Astrocyte of the cerebellum (primary cell): ENCODE measurements around the gene ALOXE3.

Experiments
- DNase-seq: peaks from one replicate; pipeline ENCODE4 v3.0.0-alpha.2; 2011; ENCODE audit warnings: low read depth
- H3K4me3 ChIP-seq: 2 replicates; pipeline ENCODE4 v1.5.1; 2011; ENCODE audit warnings: mild to moderate bottlenecking, low read depth, low read length, moderate library complexity
- in situ Hi-C: cut with HindIII; loops from 2 replicates; pipeline ENCODE4 v1.10.0; 2017; ENCODE audit warnings: low sequenced_read_pairs
- TF ChIP-seq, protein P1 (sequence below): IDR thresholded peaks from 2 replicates; pipeline ENCODE4 v1.5.1; 2012; ENCODE audit warnings: low read length, low read depth, moderate library complexity, mild to moderate bottlenecking; ENCODE audit errors: missing control alignments

Gene ALOXE3

DNA sequence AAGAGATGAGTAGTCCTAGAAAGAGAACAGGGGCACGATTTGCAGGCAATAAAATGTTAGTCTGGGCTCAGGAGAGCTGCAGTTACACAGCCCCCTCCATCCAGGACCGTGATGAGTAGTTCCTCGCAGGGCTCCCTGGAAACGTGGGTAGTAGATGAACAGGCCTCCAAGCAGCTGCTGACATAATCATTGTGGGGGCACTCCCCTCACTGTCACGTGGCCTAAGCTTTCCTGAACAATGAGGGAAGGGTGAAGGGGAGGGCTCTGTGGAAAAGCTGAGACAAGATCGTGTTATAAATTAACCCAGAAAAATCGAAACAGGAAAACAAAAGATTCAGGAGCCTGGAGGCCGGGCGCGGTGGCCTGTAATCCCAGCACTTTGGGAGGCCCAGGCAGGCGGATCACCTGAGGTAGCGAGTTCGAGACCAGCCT lies 35.2 kb upstream of the ALOXE3 start:
- DNase-seq: peak; percentile 88
- TF ChIP-seq, protein P1, sequence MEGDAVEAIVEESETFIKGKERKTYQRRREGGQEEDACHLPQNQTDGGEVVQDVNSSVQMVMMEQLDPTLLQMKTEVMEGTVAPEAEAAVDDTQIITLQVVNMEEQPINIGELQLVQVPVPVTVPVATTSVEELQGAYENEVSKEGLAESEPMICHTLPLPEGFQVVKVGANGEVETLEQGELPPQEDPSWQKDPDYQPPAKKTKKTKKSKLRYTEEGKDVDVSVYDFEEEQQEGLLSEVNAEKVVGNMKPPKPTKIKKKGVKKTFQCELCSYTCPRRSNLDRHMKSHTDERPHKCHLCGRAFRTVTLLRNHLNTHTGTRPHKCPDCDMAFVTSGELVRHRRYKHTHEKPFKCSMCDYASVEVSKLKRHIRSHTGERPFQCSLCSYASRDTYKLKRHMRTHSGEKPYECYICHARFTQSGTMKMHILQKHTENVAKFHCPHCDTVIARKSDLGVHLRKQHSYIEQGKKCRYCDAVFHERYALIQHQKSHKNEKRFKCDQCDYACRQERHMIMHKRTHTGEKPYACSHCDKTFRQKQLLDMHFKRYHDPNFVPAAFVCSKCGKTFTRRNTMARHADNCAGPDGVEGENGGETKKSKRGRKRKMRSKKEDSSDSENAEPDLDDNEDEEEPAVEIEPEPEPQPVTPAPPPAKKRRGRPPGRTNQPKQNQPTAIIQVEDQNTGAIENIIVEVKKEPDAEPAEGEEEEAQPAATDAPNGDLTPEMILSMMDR: no peak
- H3K4me3 ChIP-seq: peak overlapping the region; percentile 27
- in situ Hi-C loops: loop anchor here (5.0 kb wide), 1 partner anchor 41 kb away; no protein-coding TSS in a partner anchor

DNA sequence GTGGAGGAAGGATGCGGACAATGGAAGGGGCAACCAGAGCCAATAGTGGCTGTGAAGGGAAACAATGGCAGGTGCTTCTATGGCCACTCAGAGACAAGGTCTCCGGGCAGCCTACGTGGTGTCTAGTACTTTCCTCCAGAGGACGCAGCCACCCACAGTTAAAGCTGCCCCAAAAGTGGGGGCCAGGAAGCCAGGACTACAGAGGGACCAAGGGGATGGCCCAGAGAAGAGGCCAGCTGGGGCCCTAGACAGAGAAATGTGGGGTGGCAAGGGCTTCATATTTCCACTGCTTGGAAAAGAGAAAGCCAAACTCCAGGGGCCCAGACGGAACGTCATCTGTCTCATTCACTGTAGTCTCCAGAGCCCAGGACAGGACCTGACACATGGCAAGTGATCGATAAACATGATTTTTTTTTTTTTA lies 34.7 kb upstream of the ALOXE3 start:
- H3K4me3 ChIP-seq: peak overlapping the region; percentile 94
- no peak for DNase-seq
- TF ChIP-seq, protein P1: no peak
- in situ Hi-C loops: loop anchor here (5.0 kb wide), 1 partner anchor 41 kb away; no protein-coding TSS in a partner anchor

DNA sequence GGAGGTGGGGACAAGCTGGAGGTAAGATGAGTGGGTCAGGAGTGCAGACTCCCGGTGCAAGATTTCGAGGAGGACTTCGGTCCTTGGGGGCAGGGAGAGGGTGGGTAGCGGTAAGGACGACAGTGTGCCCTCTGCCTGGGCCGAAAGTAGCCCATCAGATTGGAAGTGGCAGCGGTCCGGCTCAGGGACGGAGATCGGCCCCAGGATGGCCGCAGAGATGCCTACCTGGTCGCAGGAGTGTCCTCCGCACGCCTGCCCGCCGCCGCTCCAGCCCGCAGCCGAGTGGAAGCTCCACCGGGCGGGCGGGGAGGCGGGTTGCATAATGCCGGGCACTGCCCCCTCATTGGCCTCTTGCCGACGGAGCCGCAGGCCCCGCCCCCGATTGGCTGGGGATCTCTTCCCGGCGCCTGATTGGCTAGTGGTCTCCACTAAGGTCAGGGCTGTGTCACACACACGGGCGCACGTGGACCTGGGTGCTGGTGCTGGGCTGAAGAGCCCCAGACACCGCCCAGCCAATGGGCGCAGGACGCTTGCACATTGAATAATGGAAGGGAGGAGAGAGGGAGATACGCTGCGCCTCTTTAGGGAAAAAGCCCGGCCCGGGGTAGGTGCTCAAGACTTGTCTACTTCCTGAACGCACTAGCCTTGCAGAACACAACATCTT lies 33.9 kb upstream of the ALOXE3 start, which contains the start of gene PER1:
TSS of gene PER1 (minus strand) at position 293 of the 664 bp plus-strand sequence. CDS start 1,698 bp downstream, outside the sequence.
- peak; percentile 80 for DNase-seq
- TF ChIP-seq, protein P1: no peak
- in situ Hi-C loops: loop anchor here (5.0 kb wide), 1 partner anchor 40 kb away; no protein-coding TSS in a partner anchor
- peak within 1 kb of the TSS; percentile 94 for H3K4me3 ChIP-seq

DNA sequence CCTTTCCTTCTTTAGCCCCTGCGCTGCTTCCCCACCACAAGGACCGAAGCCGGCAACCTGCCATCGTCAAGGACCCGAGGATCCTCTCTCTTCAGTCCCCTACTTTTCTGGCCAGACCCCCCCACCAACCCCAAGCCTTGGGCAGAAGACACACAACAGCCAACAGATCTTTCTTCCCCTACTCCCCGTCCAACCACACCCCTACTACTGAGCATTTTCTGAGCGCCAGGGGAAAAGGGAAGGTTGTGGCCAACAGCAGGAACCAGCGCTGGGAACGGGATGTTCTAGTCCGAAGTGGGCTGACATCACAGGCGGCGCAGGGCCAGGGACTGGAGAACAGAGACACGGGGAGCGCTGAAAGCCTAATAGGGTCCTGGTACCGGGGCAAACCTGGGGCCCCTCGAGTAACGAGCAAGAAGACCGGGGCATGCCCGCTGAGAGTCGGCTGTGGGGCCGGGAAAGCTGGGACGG lies 33.4 kb upstream of the ALOXE3 start:
- DNase-seq: peak; percentile 54
- in situ Hi-C loops: loop anchor here (5.0 kb wide), 1 partner anchor 39 kb away; no protein-coding TSS in a partner anchor
- TF ChIP-seq, protein P1: no peak
- H3K4me3 ChIP-seq: peak overlapping the region; percentile 94

DNA sequence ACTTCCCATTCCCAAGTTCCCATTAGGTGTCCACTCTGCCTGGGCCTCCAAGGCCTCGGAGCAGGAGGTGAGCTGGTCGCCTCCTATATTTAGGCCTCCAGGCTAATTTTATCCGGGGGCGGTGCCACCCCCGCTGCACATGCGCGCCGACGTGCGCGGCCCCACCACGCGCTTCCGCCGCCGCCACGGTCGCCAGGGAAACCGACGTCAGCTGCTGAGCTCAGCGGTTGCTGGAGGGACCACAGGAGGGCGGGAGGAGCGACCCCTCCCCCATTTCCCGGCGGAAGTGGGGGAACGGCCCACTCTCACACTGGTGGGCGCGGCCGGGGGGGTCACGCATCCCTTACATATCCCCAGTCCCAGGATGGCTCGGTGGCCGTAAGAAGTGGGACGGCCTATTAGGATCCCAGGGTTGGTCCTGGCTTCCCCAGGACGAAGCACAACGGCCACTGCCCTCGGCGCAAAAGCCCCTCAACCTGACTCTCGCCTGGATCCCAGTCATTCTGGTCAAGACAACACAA lies 32.9 kb upstream of the ALOXE3 start:
- DNase-seq: peak; percentile 79
- in situ Hi-C loops: loop anchor here (5.0 kb wide), 1 partner anchor 39 kb away; no protein-coding TSS in a partner anchor
- TF ChIP-seq, protein P1: no peak
- peak overlapping the region; percentile 94 for H3K4me3 ChIP-seq

DNA sequence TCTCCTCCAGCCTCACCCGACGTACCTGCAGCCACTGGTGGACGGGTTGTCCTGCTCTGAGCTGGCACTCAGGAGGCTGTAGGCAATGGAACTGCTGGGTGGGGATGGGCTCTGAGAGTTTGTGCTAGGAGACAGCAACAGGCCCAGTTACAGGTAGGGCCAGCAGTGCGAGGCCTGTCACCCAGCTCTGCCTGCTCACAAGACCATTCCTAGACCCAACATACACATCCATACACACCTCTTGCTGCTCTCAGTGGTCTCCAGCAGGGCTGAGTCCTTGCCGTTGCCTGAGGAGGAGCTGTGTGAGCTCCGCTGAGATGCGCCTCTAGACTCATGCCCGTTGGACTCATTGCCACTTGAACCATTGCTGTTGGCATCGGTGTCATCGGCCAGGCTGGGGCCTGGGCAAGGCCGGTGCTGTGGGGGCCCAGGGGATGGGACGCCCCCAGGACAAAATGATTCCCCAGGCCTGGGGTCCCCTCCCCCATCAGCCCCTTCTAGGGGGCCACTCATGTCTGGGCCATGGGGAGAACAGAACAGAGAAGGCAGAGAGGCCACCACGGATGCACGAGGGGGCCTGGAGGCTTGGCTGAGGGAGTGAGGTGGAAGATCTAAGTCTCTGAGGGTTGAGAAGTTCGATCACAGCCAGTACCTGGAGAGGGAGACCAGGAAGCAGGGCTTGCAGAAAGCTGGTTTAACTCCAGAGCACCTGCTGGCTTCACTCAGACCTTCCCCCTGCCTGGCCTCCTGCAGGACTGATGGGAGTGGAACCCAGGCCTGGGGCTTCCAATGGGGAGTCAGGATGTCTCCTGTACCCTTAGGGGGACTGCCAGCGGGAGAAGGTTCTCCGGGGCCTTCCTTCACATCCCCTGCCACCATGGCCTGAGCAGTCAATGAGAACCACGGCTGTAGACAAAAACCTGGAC lies 32.1 kb upstream of the ALOXE3 start:
- no peak for DNase-seq
- peak overlapping the region; percentile 94 for H3K4me3 ChIP-seq
- TF ChIP-seq, protein P1: no peak
- in situ Hi-C loops: loop anchor here (5.0 kb wide), 1 partner anchor 38 kb away; no protein-coding TSS in a partner anchor
